Small intestine (tissue), 7 donors: Measurements from ENCODE around the gene FAM170B. TPM values are rescaled to one million over a fixed set of nuclear protein-coding genes. Genes with fewer than 3 reads are reported as not detected.

Experiments used
- DNase-seq, 2 donors: peaks; one replicate each; pipeline versions ENCODE4 v3.0.0 to v3.0.0-alpha.2; 2013
- FAIRE-seq: peaks from 2 replicates; lab custom pipeline; 2012; peaks lifted over from hg19 to GRCh38; lab: Jason Lieb, UNC
- H3K27ac ChIP-seq, 3 donors: one replicate each; pipeline ENCODE4 v1.5.1; 2013; ENCODE audit warnings: low read length in 2 of 3, mild to moderate bottlenecking in 2 of 3, control low read depth in 1 of 3, inconsistent platforms in 1 of 3, low read depth in 1 of 3, moderate library complexity in 1 of 3
- H3K27me3 ChIP-seq, 3 donors: one replicate each; pipeline ENCODE4 v1.6.1; 2013; ENCODE audit warnings: low read length in 3 of 3, inconsistent platforms in 1 of 3; ENCODE audit not compliant: control insufficient read depth in 3 of 3, insufficient read depth in 3 of 3
- H3K36me3 ChIP-seq, 3 donors: one replicate each; pipeline ENCODE4 v1.6.1; 2013; ENCODE audit warnings: low read length in 3 of 3, inconsistent platforms in 1 of 3, low read depth in 1 of 3, mild to moderate bottlenecking in 1 of 3, moderate library complexity in 1 of 3; ENCODE audit not compliant: control insufficient read depth in 3 of 3, insufficient read depth in 2 of 3
- H3K4me1 ChIP-seq, 3 donors: one replicate each; pipeline ENCODE4 v1.6.1; 2013; ENCODE audit warnings: low read length in 2 of 3, inconsistent platforms in 1 of 3, low read depth in 1 of 3, mild to moderate bottlenecking in 1 of 3, moderate library complexity in 1 of 3; ENCODE audit not compliant: control insufficient read depth in 3 of 3, insufficient read depth in 2 of 3
- H3K4me3 ChIP-seq, 3 donors: one replicate each; pipeline ENCODE4 v1.5.1; 2013; ENCODE audit warnings: low read length in 3 of 3, control low read depth in 1 of 3, inconsistent platforms in 1 of 3, low read depth in 1 of 3, mild to moderate bottlenecking in 1 of 3, moderate library complexity in 1 of 3
- H3K9me3 ChIP-seq, 2 donors: one replicate each; pipeline ENCODE4 v1.6.1; 2013; ENCODE audit warnings: low read depth in 1 of 2, low read length in 1 of 2; ENCODE audit not compliant: control insufficient read depth in 2 of 2, insufficient read depth in 1 of 2
- WGBS, 3 donors: extraction: QIAGEN DNeasy Blood & Tissue Kit; methylation state at CpG; one replicate each; pipeline ENCODE4 v1.1.7; 2013; 5-methylcytosine and 5-hydroxymethylcytosine counted together
- polyA plus RNA-seq, 4 donors: library from polyadenylated mRNA; stranded (reverse) in 3 of 4; unstranded in 1 of 4; fragments of 200-250 nt in 3 of 4; fragments of 120-200 nt in 1 of 4; gene quantifications; one replicate each; pipeline versions ENCODE4 v1.2.1 to v1.2.3, GENCODE V29; 2013
- donor health status: healthy with polysubstance abuse.
- donor health status: control.
- donor health status: control.
- donor health status: Bipolar disorder and iron deficiency.
- donor health status: healthy.

The FAM170B gene
- polyA plus RNA-seq, 4 donors: not detected

DNA sequence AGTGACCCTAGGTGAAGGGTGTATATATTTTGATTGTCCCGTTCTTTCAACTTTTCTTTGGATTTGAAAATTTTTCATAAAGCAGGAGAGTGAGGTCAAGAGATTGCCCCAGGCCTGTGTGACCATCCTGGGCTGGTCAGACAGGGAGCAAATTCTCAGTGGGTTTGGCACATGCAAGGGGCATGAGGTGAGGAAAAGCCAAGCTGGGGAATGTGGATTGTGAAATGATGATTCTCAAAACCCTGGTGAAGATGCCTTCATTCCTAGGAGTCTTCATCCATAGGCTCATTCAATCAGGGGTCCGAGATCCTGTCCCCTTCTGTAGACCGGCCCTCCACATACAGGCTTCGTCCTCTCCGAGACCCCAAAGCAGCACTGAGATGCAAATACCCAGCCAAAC, 27.0 kb upstream of the FAM170B start:
- Histone ChIP-seq H3K27ac (no peak overlapping the region), H3K27me3 (peaks cover 0 to 5% (median 0%) of the 10 kb centered on the region in 3 donors), H3K9me3 (no peaks in the 10 kb centered on the region), H3K4me3 (no peak overlapping the region), H3K36me3 (no peaks in the 10 kb centered on the region), H3K4me1 (no peaks in the 10 kb centered on the region)
- DNase-seq: no peak
- WGBS, 3 donors: 85 to 92% (median 86%) methylated on average over 5 of the region's 5 CpGs
- no peak for FAIRE-seq

DNA sequence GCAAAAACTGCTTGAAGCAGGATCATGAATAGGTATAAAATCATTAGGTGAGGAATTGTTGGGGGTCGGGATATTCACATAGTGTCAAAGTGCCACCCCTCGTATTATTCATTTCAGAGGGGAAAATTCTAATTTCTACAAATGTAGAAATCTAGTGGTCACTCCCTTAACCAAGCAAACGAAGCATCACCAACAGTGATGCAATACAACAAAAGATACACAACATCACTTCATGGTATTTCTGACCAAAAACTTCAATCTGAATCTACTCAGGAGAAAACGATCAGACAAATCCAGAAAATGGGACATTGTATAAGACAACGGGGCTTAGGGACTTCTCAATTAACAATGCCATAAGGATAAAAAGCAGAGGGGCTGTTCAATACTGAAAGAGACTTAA, 26.3 kb upstream of the FAM170B start:
- no peak overlapping the region for H3K4me3 ChIP-seq
- FAIRE-seq (no peak), DNase-seq (no peak)
- H3K27me3 ChIP-seq: peaks cover 0 to 3% (median 0%) of the 10 kb centered on the region in 3 donors
- no peaks in the 10 kb centered on the region for H3K9me3 ChIP-seq
- H3K36me3 ChIP-seq: no peaks in the 10 kb centered on the region
- WGBS, 3 donors: 76 to 93% (median 80%) methylated on average over 5 of the region's 5 CpGs
- no peak overlapping the region for H3K27ac ChIP-seq
- no peaks in the 10 kb centered on the region for H3K4me1 ChIP-seq

DNA sequence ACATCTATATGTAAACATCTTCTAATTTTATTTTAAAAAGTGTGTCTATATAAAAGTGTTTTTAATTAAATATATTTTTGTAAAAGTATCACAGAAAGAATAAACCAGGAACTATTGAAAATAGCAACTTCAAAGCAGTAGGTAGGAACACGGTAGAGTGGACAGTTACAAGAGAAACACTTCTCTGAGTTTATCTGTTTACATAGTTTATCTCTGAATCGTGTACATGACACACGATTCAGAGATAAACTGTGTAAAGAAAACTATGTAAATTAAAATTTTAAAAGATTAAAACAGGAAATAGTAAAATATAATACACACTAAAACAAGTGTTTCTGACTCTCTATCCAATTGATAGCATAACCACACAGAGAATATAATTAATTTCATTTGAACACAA, 25.1 kb upstream of the FAM170B start:
- no peak for DNase-seq
- WGBS, 3 donors: 12 to 49% (median 14%) methylated on average over 3 of the region's 3 CpGs
- Histone ChIP-seq H3K4me3 (no peak overlapping the region), H3K36me3 (no peaks in the 10 kb centered on the region), H3K27me3 (peaks cover 0 to 3% (median 0%) of the 10 kb centered on the region in 3 donors), H3K27ac (no peak overlapping the region), H3K4me1 (no peaks in the 10 kb centered on the region), H3K9me3 (no peaks in the 10 kb centered on the region)
- FAIRE-seq: no peak

DNA sequence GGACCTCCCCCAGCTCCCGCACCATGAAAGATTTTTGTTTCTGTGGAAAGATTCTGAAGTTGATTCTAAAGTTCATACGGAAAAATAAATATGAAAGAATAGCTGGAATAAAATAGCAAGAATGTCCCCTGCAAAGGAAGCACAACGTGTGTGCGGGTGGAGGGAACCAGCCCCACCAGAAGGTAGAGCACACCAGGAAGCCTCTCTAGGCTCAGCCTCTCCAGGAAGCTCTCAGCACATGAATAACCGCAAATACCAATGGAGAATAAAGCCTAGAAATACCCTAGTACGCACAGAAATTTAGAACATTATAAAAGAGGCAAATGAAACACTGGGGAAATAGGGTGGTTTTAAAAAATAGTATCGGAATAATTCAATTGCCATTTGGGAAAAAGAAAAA, 24.6 kb upstream of the FAM170B start:
- 64 to 72% (median 70%) methylated on average over 7 of the region's 7 CpGs for WGBS, 3 donors
- H3K4me1 ChIP-seq: no peaks in the 10 kb centered on the region
- FAIRE-seq (no peak), DNase-seq (no peak)
- no peak overlapping the region for H3K27ac ChIP-seq
- H3K27me3 ChIP-seq: peaks cover 0 to 3% (median 0%) of the 10 kb centered on the region in 3 donors
- no peaks in the 10 kb centered on the region for H3K36me3 ChIP-seq
- H3K9me3 ChIP-seq: no peaks in the 10 kb centered on the region
- H3K4me3 ChIP-seq: no peak overlapping the region

DNA sequence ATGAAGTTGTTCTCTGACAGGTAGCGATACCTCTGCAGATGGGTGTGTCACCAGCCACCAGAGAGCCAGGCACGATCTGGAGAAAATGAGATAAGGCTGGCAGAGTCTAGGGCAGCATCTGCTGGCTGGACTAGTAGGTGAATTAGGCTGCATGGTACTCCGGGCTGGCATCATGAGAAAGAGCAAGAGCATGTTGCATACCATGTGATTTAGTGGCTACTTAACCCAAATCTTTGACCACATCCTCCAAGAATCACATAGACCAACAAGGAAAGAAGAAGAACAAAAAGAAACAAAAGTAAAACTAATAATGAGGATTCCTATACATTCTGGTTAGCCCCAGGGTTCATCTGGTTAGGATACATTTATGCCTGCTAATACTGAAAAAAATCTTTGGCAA, 23.4 kb upstream of the FAM170B start:
- FAIRE-seq (no peak), DNase-seq (no peak)
- WGBS, 3 donors: 32 to 66% (median 53%) methylated on average over 3 of the region's 3 CpGs
- Histone ChIP-seq H3K27ac (no peak overlapping the region), H3K4me3 (no peak overlapping the region), H3K4me1 (no peaks in the 10 kb centered on the region), H3K36me3 (no peaks in the 10 kb centered on the region), H3K27me3 (peaks cover 0 to 3% (median 0%) of the 10 kb centered on the region in 3 donors), H3K9me3 (no peaks in the 10 kb centered on the region)

DNA sequence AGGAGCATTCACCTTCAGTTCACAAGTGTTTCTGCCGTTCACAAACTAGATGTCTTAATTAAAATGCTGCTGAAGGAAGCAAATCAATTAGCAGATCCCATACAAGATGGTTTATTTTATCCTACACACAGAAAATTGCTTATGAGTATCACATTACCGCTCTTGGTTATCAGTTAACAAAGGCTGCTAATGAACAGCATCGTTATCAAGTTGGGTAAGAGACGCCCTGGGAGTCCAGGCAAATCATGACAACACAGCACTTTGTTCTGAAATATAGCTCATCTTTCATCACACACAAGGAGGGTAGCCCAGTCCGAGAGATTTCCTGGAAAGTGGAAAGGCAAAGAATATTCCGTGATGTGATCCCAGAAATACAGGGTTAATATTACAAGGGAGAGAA, 20.8 kb upstream of the FAM170B start:
- Histone ChIP-seq H3K36me3 (no peaks in the 10 kb centered on the region), H3K9me3 (no peaks in the 10 kb centered on the region), H3K27me3 (no peaks in the 10 kb centered on the region), H3K4me3 (no peak overlapping the region), H3K4me1 (no peaks in the 10 kb centered on the region), H3K27ac (no peak overlapping the region)
- FAIRE-seq (no peak), DNase-seq (no peak)
- WGBS, 3 donors: 70 to 83% (median 78%) methylated on average over 6 of the region's 6 CpGs

DNA sequence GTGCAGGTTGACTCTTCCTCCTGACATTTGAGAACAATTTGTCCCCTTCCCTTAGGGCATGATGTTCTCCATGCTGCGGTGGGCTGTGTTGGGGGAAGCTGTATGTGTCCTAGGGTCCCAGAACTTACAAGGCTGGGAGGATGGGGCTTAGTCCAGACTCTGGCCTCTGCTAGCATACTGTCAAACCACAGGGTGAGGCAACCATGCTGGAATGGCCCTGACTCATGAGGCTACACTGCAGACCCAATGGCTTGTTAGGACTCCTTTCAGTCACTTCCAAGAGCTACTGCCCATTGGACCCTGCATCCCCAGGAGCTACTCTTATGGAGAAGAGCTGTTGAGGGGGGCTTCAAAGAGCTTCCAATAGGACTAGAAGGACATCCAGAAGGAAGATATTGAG, 20.1 kb upstream of the FAM170B start:
- no peak overlapping the region for H3K27ac ChIP-seq
- DNase-seq: no peak
- H3K4me3 ChIP-seq: no peak overlapping the region
- WGBS, 3 donors: 91 to 100% (median 96%) methylated on average over 1 of the region's 1 CpG
- H3K27me3 ChIP-seq: no peaks in the 10 kb centered on the region
- FAIRE-seq: no peak
- H3K36me3 ChIP-seq: no peaks in the 10 kb centered on the region
- H3K4me1 ChIP-seq: no peaks in the 10 kb centered on the region
- H3K9me3 ChIP-seq: no peaks in the 10 kb centered on the region

DNA sequence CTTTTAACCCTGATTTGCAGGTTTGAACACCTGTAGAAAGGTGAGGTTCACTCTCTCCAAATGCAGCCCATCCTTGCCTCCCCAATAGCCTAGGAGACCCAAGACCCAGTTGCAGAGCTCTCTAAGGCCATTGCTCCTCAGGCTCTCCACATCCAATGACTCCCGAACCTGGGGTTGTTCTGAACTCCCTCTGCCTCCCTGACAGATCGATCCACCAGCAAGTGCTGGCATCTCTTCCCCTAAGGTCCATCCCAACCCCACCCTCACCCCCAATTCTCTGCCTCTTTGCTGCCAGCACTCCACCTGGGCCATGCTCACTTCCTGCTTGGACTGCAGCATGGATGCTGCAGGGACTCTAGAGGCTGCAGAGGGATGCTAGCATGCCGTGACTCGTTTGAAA, 19.3 kb upstream of the FAM170B start:
- FAIRE-seq: no peak
- Histone ChIP-seq H3K36me3 (no peaks in the 10 kb centered on the region), H3K4me3 (no peak overlapping the region), H3K9me3 (peaks cover 0 to 2% of the 10 kb centered on the region in 2 donors), H3K27ac (no peak overlapping the region), H3K4me1 (no peaks in the 10 kb centered on the region), H3K27me3 (no peaks in the 10 kb centered on the region)
- WGBS, 3 donors: 50 to 81% (median 51%) methylated on average over 4 of the region's 4 CpGs
- DNase-seq: no peak

DNA sequence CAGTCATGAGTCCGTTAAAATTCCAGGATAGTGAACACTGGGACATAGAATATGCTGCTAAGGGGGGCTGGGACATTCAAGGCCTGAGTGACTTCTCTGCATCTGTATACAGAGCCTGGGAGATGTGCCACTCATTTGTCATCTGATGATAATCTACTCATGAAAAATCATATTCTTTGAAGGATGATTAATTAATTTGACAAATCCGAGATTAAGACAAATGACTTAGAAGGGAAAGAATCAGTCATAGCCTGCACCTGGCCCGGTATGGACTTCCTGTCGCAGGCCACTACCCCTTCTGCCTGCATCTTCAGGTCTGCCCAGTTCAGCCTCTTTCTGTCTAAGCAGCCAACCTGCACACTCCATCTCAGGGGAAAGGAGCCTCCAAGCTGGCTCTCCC, 18.8 kb upstream of the FAM170B start:
- Histone ChIP-seq H3K9me3 (peaks cover 0 to 7% of the 10 kb centered on the region in 2 donors), H3K4me3 (no peak overlapping the region), H3K27me3 (no peaks in the 10 kb centered on the region), H3K4me1 (no peaks in the 10 kb centered on the region), H3K27ac (no peak overlapping the region), H3K36me3 (no peaks in the 10 kb centered on the region)
- no peak for DNase-seq
- no peak for FAIRE-seq
- 65 to 83% (median 67%) methylated on average over 4 of the region's 4 CpGs for WGBS, 3 donors
